Uterus (tissue), 4 donors: ENCODE results near the gene NUP210. TPM values are rescaled to one million over a fixed set of nuclear protein-coding genes. Genes with fewer than 3 reads are reported as not detected.
"Not testable (repeated sequence)": the region's sequence is repeated elsewhere in the genome, so short reads cannot be mapped to it uniquely, and the experiment has no call there.

ENCODE experiments used
- DNase-seq, 2 donors: peaks; one replicate each; pipeline ENCODE4 v3.0.0-alpha.2; 2019 to 2020
- H3K27ac ChIP-seq, 2 donors: fragments of 200-600 bp; sonication (generic); 1 replicate in 1 of 2; 2 replicates in 1 of 2; pipeline ENCODE4 v1.5.1; 2016 to 2018
- H3K27me3 ChIP-seq, 2 donors: fragments of 200-600 bp; sonication (generic); one replicate each; pipeline ENCODE4 v1.5.1; 2018 to 2019; ENCODE audit warnings: control low read depth in 1 of 2
- H3K36me3 ChIP-seq, 2 donors: fragments of 200-600 bp; sonication (generic); one replicate each; pipeline ENCODE4 v1.5.1; 2019; ENCODE audit warnings: control low read depth in 1 of 2
- H3K4me1 ChIP-seq, 2 donors: fragments of 200-600 bp; sonication (generic); one replicate each; pipeline ENCODE4 v1.5.1; 2018 to 2019; ENCODE audit warnings: control low read depth in 1 of 2
- H3K4me3 ChIP-seq, 2 donors: fragments of 200-600 bp; sonication (generic); 1 replicate in 1 of 2; 2 replicates in 1 of 2; pipeline ENCODE4 v1.5.1; 2018 to 2019; ENCODE audit warnings: mild to moderate bottlenecking in 1 of 2
- H3K9me3 ChIP-seq, 2 donors: fragments of 200-600 bp; sonication (generic); one replicate each; pipeline ENCODE4 v1.5.1; 2019; ENCODE audit warnings: control low read depth in 1 of 2
- CTCF ChIP-seq, 4 experiments: fragments of 200-600 bp in 2 of 4; fragments of 450-650 bp in 2 of 4; sonication (generic) in 2 of 4; IDR thresholded peaks; one replicate each; pipeline ENCODE4 v1.5.1; 2016 to 2019; ENCODE audit warnings: antibody characterized with exemption in 4 of 4, mild to moderate bottlenecking in 2 of 4, moderate library complexity in 1 of 4
- POLR2A ChIP-seq, 2 donors: fragments of 450-650 bp; IDR thresholded peaks; one replicate each; pipeline ENCODE4 v1.6.1; 2016; ENCODE audit warnings: antibody characterized with exemption in 2 of 2, mild to moderate bottlenecking in 1 of 2, moderate library complexity in 1 of 2
- intact Hi-C: fragments of 100-400 bp; cut with DNase I; formaldehyde crosslinking; loops from one replicate; pipeline ENCODE4 v1.15.1; 2023; ENCODE audit warnings: low total_unique reads
- total RNA-seq, 4 donors: library from RNA; depleted of rRNA in 3 of 4; stranded (reverse); fragments of >200 nt in 3 of 4; gene quantifications; one replicate each; pipeline versions ENCODE4 v1.1.0 to v1.2.4, GENCODE V29; 2014 to 2023
- donor health status: DM: yes; HTN: yes; CAD: no.

The NUP210 gene
- total RNA-seq, 4 donors from 2014 or later: 0.29 to 9.5 (median 5.1) TPM

- Histone ChIP-seq H3K4me3 (no peak overlapping the region), H3K27ac (no peak overlapping the region), H3K27me3 (no peaks in the 10 kb centered on the region), H3K4me1 (no peaks in the 10 kb centered on the region), H3K36me3 (no peaks in the 10 kb centered on the region), H3K9me3 (no peaks in the 10 kb centered on the region)
- TF ChIP-seq POLR2A (IDR thresholded peaks at IDR 0.05) (no peak), CTCF (IDR thresholded peaks at IDR 0.05) (no peak)
- DNase-seq: no peak
- intact Hi-C loops: no loop called here
Observed at GRCh38 chr3:13429631-13430291, 9.6 kb upstream of the NUP210 start.

GRCh38 chr3:13428678-13429077, 8.6 kb upstream of the NUP210 start:
- H3K9me3 ChIP-seq, H3K36me3 ChIP-seq, intact Hi-C loops, H3K27ac ChIP-seq, H3K4me3 ChIP-seq, H3K27me3 ChIP-seq, DNase-seq, H3K4me1 ChIP-seq: not testable (repeated sequence)

- Histone ChIP-seq H3K27ac (no peak overlapping the region), H3K4me1 (no peaks in the 10 kb centered on the region), H3K36me3 (no peaks in the 10 kb centered on the region), H3K9me3 (no peaks in the 10 kb centered on the region), H3K27me3 (no peaks in the 10 kb centered on the region), H3K4me3 (no peak overlapping the region)
- intact Hi-C loops: no loop called here
- DNase-seq: no peak
- TF ChIP-seq CTCF (IDR thresholded peaks at IDR 0.05): no peak
- no peak for TF ChIP-seq POLR2A (IDR thresholded peaks at IDR 0.05)
Observed at GRCh38 chr3:13427662-13428603, 7.8 kb upstream of the NUP210 start.

GRCh38 chr3:13426591-13426990, 6.5 kb upstream of the NUP210 start:
- no peak overlapping the region for H3K4me3 ChIP-seq
- no peaks in the 10 kb centered on the region for H3K9me3 ChIP-seq
- H3K4me1 ChIP-seq: no peaks in the 10 kb centered on the region
- intact Hi-C loops: no loop called here
- no peaks in the 10 kb centered on the region for H3K36me3 ChIP-seq
- H3K27me3 ChIP-seq: no peaks in the 10 kb centered on the region
- TF ChIP-seq CTCF (IDR thresholded peaks at IDR 0.05): no peak
- no peak for TF ChIP-seq POLR2A (IDR thresholded peaks at IDR 0.05)
- no peak for DNase-seq
- H3K27ac ChIP-seq: no peak overlapping the region

GRCh38 chr3:13425689-13426088, 5.6 kb upstream of the NUP210 start:
- no peak for DNase-seq
- TF ChIP-seq CTCF (IDR thresholded peaks at IDR 0.05) (no peak), POLR2A (IDR thresholded peaks at IDR 0.05) (no peak)
- intact Hi-C loops: no loop called here

More at GRCh38 chr3:13425689-13426088, 5.6 kb upstream of the NUP210 start:
- Histone ChIP-seq H3K4me1 (no peaks in the 10 kb centered on the region), H3K9me3 (no peaks in the 10 kb centered on the region), H3K4me3 (no peak overlapping the region), H3K27ac (no peak overlapping the region), H3K27me3 (no peaks in the 10 kb centered on the region), H3K36me3 (no peaks in the 10 kb centered on the region)
